ENCODE measurements around the gene KIAA0930. TPM values are rescaled to one million over a fixed set of nuclear protein-coding genes. Genes with fewer than 3 reads are reported as not detected.

KIAA0930 gene
- total RNA-seq, 3 donors from 2014 or later = 29.4 to 45.3 (median 35.1) TPM

DNA sequence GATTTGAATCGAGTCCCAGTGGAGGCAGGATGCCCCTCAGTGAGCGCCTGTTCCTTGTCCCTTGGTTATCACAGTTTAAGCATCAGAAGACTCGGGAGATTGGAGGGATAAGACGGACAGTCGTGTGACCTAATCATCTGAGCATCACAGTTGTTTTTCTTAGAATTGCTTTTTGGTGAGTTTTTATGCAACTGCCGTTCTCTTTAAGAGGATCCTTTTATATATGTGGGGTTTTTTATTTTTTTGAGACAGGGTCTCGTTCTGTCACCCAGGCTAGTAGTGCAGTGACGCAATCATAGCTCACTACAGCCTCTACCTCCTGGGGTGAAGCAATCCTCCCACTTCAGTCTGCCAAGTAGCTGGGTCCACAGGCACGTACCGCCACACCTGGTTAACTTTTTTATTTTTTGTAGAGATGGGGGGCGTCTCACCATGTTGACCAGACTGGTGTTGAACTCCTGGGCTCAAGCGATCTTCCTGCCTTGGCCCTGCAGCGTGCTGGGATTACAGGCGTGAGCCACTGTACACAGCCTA is 60.5 kb downstream of the KIAA0930 start:
- H3K27ac ChIP-seq = no peak overlapping the region
- no peak overlapping the region for H3K4me3 ChIP-seq
- H3K9me3 ChIP-seq = no peaks in the 10 kb centered on the region
- TF ChIP-seq, protein P1, sequence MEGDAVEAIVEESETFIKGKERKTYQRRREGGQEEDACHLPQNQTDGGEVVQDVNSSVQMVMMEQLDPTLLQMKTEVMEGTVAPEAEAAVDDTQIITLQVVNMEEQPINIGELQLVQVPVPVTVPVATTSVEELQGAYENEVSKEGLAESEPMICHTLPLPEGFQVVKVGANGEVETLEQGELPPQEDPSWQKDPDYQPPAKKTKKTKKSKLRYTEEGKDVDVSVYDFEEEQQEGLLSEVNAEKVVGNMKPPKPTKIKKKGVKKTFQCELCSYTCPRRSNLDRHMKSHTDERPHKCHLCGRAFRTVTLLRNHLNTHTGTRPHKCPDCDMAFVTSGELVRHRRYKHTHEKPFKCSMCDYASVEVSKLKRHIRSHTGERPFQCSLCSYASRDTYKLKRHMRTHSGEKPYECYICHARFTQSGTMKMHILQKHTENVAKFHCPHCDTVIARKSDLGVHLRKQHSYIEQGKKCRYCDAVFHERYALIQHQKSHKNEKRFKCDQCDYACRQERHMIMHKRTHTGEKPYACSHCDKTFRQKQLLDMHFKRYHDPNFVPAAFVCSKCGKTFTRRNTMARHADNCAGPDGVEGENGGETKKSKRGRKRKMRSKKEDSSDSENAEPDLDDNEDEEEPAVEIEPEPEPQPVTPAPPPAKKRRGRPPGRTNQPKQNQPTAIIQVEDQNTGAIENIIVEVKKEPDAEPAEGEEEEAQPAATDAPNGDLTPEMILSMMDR (IDR thresholded peaks at IDR 0.05) = no peak
- no peak for TF ChIP-seq POLR2AphosphoS5 (IDR thresholded peaks at IDR 0.05)
- no peak for TF ChIP-seq POLR2A (IDR thresholded peaks at IDR 0.05)
- H3K27me3 ChIP-seq = no peaks in the 10 kb centered on the region
- no peaks in the 10 kb centered on the region for H3K36me3 ChIP-seq
- intact Hi-C loops (cut with DNase I; ENCODE audit: low total_unique reads) = no loop called here
- DNase-seq (ENCODE audit: low spot score in 2 of 2) = no peak
- H3K4me1 ChIP-seq = no peaks in the 10 kb centered on the region

DNA sequence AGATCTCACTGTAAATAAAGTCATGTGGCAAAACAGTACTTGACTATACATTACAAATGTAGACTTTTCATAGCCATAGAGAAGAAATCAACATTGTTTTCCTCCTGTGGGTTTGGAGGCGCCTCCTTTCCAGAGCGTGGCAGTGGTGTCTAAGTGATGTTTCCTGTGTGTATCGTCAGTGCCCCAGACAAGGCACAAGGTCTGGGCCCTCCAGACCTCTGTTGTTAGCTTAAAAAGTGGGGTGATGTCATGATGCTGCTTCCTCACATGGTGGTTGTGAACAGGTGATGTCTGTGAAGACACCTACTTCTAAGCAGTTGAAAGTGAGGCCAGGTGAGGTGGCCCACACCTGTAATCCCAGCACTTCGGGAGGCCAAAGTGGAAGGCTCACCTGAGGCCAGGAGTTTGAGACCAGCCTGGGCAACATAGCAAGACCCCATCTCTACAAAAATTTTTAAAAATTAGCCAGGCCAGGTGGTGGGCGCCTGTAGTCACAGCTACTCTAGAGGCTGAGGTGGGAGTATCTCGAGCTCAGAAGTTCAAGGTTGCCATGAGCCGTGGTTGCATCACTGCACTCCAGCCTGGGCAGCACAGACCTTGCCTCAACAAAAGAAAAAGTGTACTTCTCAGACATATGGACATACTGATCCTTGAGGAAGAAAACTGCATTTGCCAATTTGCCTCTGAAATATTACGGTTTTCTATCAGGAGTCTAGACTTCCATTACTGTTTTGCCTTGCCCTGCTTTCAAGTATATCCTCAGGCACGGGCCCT is 61.2 kb downstream of the KIAA0930 start:
- Histone ChIP-seq H3K27me3 (no peaks in the 10 kb centered on the region), H3K36me3 (no peaks in the 10 kb centered on the region), H3K4me3 (no peak overlapping the region), H3K9me3 (no peaks in the 10 kb centered on the region), H3K4me1 (no peaks in the 10 kb centered on the region), H3K27ac (no peak overlapping the region)
- no peak for DNase-seq (ENCODE audit: low spot score in 2 of 2)
- TF ChIP-seq POLR2AphosphoS5 (IDR thresholded peaks at IDR 0.05) (no peak), POLR2A (IDR thresholded peaks at IDR 0.05) (no peak)
- TF ChIP-seq, protein P1 (IDR thresholded peaks at IDR 0.05) = no peak
- intact Hi-C loops (cut with DNase I; ENCODE audit: low total_unique reads) = no loop called here

DNA sequence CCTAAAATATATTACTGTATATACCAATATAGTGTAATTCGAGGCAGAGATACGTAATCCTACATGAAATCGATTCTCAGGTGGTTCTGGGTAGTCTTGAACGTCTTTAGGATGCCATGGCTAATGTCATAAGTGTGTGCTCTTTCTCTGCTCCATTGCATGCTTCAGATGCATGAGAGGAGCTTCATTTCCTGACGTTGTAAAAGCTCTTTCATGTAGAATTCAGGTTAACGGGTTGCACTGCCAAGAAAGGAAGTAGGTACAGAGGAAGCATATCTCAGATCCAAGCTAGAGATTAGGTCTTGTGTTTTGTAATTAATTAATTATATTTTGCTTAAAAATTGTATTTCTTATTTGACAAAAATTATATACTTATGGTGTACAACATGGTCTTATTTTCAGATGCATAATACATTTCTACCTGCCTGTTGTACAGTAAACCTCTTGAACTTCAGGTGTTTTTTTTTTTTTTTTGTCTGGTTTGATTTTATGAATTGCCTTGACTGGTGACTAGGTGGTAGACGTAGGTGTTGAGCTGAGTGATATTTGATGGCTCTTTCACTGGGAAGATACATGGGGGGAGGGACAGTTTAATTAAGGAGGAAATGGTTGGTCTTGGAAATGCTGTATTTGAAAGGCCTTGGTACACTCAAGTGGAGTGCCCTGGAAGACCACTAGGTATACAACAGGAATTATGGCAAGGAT is 67.7 kb downstream of the KIAA0930 start:
- DNase-seq (ENCODE audit: low spot score in 2 of 2) = no peak
- intact Hi-C loops (cut with DNase I; ENCODE audit: low total_unique reads) = no loop called here
- TF ChIP-seq, protein P1 (IDR thresholded peaks at IDR 0.05) = no peak
- TF ChIP-seq POLR2A (IDR thresholded peaks at IDR 0.05) = no peak
- no peaks in the 10 kb centered on the region for H3K9me3 ChIP-seq
- no peaks in the 10 kb centered on the region for H3K4me1 ChIP-seq
- H3K27ac ChIP-seq = no peak overlapping the region
- no peaks in the 10 kb centered on the region for H3K27me3 ChIP-seq
- H3K36me3 ChIP-seq = no peaks in the 10 kb centered on the region
- no peak overlapping the region for H3K4me3 ChIP-seq

DNA sequence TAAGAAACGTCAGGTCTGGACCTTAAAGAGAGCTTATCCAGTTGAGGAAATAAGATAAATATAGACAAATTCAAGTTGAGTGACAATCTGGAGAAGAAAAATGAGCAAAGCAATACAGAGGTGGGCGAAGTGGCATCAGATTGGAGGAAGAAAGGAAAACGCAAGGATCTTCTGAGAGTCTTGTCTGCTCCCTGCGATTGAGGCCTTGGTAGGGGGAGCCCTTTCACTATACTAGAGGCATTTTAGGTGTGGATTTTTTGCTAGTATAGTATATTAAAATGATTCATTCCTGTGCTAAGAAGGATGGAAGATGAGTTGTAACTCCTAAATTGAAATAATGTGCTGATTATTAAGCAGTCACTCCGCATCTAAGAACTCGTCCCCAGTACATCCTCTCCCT is 68.9 kb downstream of the KIAA0930 start:
- Histone ChIP-seq H3K9me3 (no peaks in the 10 kb centered on the region), H3K4me3 (no peak overlapping the region), H3K27me3 (no peaks in the 10 kb centered on the region), H3K27ac (no peak overlapping the region), H3K36me3 (no peaks in the 10 kb centered on the region), H3K4me1 (no peaks in the 10 kb centered on the region)
- intact Hi-C loops (cut with DNase I; ENCODE audit: low total_unique reads) = no loop called here
- TF ChIP-seq, protein P1 (IDR thresholded peaks at IDR 0.05) = no peak
- TF ChIP-seq POLR2AphosphoS5 (IDR thresholded peaks at IDR 0.05) = no peak
- no peak for TF ChIP-seq POLR2A (IDR thresholded peaks at IDR 0.05)
- no peak for DNase-seq (ENCODE audit: low spot score in 2 of 2)

Measured in breast epithelium (tissue), 4 donors.